Retina (tissue), 1 donor: ENCODE data around the gene PLSCR4.

Experiments used
- DNase-seq: peaks from one replicate; pipeline ENCODE4 v3.0.0-alpha.2; 2016

PLSCR4 gene

GRCh38 chr3:146159616-146160320 lies 91.1 kb downstream of the PLSCR4 start:
- DNase-seq, result no peak

GRCh38 chr3:146159037-146159436 lies 91.9 kb downstream of the PLSCR4 start:
- no peak for DNase-seq

GRCh38 chr3:146157325-146158060 lies 93.4 kb downstream of the PLSCR4 start:
- DNase-seq, result no peak

GRCh38 chr3:146156666-146157314 lies 94.1 kb downstream of the PLSCR4 start:
- DNase-seq, result no peak

- DNase-seq, result no peak
Measured at GRCh38 chr3:146156095-146156494, 94.8 kb downstream of the PLSCR4 start.

GRCh38 chr3:146154995-146155394 lies 95.9 kb downstream of the PLSCR4 start:
- DNase-seq, result no peak

GRCh38 chr3:146154316-146154715 lies 96.6 kb downstream of the PLSCR4 start:
- no peak for DNase-seq

GRCh38 chr3:146153429-146153828 lies 97.5 kb downstream of the PLSCR4 start:
- DNase-seq, result no peak

- no peak for DNase-seq
Measured at GRCh38 chr3:146152834-146153233, 98.1 kb downstream of the PLSCR4 start.

GRCh38 chr3:146148468-146148931 lies 102.4 kb downstream of the PLSCR4 start:
- no peak for DNase-seq

GRCh38 chr3:146145642-146146041 lies 105.3 kb downstream of the PLSCR4 start:
- DNase-seq, result no peak

GRCh38 chr3:146142757-146143156 lies 108.1 kb downstream of the PLSCR4 start:
- peak; percentile 43 for DNase-seq
